Left ventricle myocardium superior (tissue), 1 donor: ENCODE measurements around the gene TKTL2. TPM values are rescaled to one million over a fixed set of nuclear protein-coding genes. Genes with fewer than 3 reads are reported as not detected.

Source experiments
- ATAC-seq: fragments of 200-7000 bp; cut with Tn5 transposase; one replicate; pipeline ENCODE4 v1.9.1; 2020; ENCODE audit warnings: mild to moderate bottlenecking, moderate library complexity
- DNase-seq: peaks from one replicate; pipeline ENCODE4 v3.0.0-alpha.2; 2020
- intact Hi-C: fragments of 100-400 bp; cut with micrococcal nuclease; formaldehyde crosslinking; loops from one replicate; pipeline ENCODE4 v1.11.0; 2022
- long read RNA-seq: library from polyadenylated mRNA; unstranded; transcript quantifications from one replicate; pipeline ENCODE4 v2.0.0, GENCODE V29; 2021
- total RNA-seq: library from RNA; stranded (reverse); fragmentation: NEBNext Ultra II Directional; extraction: Animal tissue kit (Norgen Biotek cat#: 25700); gene quantifications from one replicate; pipeline ENCODE4 v1.2.1, GENCODE V29; 2021
- donor health status: DM: no; HTN: yes; CAD: no; lungs with severe emphysema.

The TKTL2 gene, protein sequence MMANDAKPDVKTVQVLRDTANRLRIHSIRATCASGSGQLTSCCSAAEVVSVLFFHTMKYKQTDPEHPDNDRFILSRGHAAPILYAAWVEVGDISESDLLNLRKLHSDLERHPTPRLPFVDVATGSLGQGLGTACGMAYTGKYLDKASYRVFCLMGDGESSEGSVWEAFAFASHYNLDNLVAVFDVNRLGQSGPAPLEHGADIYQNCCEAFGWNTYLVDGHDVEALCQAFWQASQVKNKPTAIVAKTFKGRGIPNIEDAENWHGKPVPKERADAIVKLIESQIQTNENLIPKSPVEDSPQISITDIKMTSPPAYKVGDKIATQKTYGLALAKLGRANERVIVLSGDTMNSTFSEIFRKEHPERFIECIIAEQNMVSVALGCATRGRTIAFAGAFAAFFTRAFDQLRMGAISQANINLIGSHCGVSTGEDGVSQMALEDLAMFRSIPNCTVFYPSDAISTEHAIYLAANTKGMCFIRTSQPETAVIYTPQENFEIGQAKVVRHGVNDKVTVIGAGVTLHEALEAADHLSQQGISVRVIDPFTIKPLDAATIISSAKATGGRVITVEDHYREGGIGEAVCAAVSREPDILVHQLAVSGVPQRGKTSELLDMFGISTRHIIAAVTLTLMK
- total RNA-seq: not detected
- long read RNA-seq: 0 reads

DNA sequence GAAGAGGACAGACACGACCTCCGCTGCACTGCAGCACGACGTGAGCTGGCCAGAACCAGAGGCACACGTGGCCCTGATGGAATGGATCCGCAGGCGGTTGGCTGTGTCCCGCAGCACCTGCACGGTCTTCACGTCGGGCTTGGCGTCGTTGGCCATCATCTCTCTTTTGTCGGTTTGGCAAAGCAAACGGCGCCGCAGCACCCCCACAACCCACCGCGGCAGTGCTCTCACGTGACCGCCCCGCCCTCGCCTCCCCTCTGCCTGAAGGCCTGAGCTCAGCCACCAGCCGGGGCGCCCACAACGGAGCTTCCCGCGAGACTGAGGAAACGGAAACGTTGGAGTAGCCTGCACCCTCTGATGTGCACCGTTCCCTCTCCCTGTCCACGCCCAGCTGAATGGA, at the start of gene TKTL2:
TKTL2 (minus strand) TSS at position 179 of the 400 bp plus-strand sequence; CDS start at position 159, 20 bp downstream.
- intact Hi-C loops: no loop called here
- ATAC-seq (no peak), DNase-seq (no peak)

DNA sequence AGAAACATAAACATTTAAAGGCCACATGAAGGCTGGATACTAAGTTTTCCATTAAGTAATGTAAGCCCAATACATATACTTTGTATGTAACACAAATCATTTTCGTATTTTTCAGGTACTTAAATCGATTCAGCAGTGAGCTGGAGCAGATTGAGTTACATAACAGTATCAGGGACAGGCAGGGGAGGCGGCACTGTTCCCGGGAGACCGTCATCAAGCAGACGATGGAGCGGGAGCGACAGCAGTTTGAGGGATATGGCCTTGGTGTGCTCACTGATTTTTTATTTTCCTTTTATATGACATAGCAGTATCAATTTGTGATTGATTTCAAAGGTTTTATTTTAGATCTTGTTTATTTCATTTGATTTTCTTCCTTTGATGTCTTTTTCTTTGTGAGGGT, 41.6 kb upstream of the TKTL2 start:
- intact Hi-C loops: no loop called here
- no peak for DNase-seq
- no peak for ATAC-seq

DNA sequence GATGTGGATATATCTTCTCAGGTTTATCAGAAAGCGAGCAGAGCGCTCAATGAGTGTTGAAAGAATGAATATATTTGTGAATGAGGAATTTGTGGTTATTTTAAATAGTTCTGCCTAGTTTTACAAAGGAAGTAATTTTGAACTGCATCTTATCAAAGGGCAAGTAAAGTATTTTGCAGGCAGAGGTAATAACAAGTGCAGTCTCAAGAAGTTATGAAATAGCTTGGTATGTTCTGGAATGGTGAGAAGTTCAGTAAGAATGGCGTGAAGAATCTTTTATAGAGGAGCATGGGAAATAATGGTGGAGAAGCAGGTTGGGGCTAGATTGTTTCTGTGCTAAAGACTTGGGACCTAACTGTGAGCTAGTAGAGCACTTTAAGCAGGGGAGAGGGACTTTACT, 31.8 kb upstream of the TKTL2 start:
- intact Hi-C loops: no loop called here
- DNase-seq (no peak), ATAC-seq (no peak)

DNA sequence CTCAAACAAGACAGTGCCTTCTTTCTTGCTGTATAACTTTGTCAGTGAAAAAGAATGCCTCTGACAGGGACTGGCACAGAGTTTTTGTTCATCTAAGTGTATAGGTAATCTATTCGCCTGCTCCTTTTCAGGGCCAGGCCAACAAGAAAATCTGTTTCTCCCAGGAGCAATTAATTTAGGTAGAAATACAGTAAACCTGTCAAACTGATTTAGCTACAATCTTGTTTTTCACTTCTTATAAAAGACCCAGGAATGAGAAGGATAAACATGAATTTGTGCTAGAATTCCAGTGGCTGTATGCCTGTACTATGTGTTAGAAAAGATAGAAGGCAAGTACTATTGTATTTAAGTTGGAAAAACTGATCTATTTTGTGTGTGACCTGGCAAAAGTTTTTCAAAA, 27.0 kb upstream of the TKTL2 start:
- intact Hi-C loops: no loop called here
- ATAC-seq: no peak
- no peak for DNase-seq

DNA sequence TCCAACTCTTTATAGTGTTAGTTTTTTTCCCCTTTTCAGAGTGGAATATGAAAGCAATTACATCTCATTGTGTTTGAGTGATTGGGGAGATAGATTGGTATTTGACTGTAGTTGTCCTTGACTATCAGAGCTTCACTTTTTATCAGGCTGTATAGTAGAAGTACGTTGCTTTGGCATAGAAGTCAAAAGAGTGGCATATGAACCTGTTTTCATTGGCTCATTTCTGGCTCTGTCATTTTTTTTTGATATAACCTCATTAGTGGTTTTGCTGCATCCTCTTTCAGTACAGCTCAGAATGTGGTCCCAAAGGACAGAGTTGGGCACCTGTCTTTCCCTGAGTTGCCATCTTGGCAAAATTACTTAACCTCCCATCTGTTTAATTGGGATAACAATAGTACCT, 22.3 kb upstream of the TKTL2 start:
- intact Hi-C loops: no loop called here
- DNase-seq (no peak), ATAC-seq (no peak)

DNA sequence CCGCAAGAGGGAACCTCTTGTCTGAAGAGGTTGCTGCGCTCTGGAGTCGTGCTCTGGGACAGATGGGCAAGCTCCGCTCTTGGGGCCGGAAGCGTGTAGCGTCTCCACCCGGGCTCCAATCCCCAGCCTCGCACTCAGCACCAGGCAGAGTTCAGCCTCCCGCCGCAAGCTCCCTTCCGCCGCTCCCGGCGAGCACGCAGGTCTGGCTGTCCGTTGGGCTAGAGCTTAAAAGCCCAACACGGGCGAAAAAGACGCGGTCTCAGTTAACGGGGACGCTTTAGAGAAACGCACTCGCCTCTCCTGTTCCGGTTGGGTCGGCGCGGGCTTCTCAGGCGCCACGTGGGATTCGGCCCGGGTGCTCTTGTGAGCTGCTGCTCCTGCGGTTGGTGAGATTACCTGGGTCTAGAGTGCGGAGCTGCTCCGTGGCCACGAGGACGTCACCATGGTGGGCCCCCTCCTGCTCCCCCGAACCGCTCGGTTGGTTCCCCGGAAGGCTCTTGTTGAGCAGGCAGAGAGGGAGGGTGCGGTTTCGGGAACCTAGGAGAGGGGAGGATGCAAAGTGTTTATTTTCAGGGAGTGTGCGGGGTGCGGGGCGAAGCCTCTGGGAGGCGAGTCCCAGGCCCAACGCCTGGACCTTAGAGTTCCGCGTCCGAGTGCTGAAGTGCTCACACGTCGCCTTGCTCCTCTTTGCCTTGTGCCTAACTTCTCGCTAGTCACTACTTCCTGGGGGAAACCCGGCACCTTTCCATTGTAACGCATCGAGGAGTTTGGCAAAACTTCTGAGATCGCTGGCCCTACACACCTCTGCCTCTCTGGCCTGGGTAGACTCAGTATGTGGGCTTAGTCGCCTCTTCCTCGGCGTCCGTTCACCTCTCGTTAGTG, 21.0 kb upstream of the TKTL2 start, which contains the start of gene TMA16:
TMA16 (plus strand) TSS at position 331 of the 882 bp plus-strand sequence; CDS start at position 443, 112 bp downstream.
- DNase-seq: peak; percentile 86
- intact Hi-C loops: loop anchor here (5.0 kb wide), 1 partner anchor 53 kb away; no protein-coding TSS in a partner anchor
- ATAC-seq: peak; percentile 96

DNA sequence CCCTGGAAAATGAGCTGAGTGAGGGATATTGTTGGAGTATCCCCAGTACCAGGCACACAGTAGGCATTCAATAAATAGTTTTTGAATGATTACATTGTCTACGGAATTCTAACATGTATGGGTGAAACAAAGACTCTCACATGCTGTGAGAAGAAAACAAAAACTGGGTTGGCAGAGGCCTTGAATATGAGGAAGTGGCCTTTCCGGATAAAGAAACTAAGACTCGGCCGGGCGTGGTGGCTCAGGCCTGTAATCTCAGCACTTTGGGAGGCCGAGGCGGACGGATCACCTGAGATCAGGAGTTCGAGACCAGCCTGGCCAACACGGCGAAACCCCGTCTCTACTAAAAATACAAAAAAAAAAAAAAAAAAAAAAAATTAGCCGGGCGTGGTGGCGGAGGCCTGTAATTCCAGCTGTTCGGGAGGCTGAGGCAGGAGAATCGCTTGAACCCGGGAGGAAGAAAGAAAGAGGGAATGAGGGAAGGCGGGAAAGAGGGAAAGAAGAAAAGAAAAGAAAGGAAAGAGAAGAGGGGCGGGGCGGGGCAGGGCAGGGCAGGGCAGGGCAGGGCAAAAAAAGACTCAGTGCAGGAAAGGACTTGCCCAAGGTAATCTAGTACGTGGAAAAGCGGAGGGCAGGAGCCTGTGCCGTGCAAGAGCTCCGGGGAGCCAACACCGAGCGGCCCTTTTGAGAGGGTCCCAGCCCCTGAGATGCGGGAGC, 20.2 kb upstream of the TKTL2 start:
- peak; percentile 47 for DNase-seq
- no peak for ATAC-seq
- intact Hi-C loops: loop anchor here (5.0 kb wide), 1 partner anchor 54 kb away; no protein-coding TSS in a partner anchor

DNA sequence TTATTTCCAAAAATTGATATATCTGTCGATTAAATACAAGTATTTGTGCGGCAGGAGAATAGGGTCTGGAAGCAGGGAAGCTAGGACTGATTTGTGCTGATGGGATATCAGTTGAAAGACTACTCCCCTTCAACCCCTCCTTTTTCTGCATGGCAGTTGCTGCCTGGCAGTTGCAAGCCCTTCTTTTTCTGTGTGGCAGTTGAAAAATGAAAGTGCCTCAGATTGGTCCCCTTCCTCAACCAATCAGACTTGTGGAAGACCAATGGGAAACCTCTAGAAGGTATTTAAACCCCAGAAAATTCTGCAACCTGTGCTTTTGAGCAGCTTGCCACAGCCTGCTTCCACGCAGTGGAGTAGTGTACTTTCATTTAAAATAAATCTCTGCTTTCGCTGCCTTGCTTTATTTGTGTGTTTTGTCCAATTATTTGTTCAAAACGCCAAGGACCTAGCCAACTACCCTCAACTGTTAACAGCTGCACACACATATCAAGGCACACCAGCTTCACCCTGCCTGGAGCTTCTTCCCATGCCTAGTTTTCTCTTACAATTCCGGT, 19.5 kb upstream of the TKTL2 start:
- intact Hi-C loops: loop anchor here (5.0 kb wide), 1 partner anchor 54 kb away; no protein-coding TSS in a partner anchor
- ATAC-seq (no peak), DNase-seq (no peak)

DNA sequence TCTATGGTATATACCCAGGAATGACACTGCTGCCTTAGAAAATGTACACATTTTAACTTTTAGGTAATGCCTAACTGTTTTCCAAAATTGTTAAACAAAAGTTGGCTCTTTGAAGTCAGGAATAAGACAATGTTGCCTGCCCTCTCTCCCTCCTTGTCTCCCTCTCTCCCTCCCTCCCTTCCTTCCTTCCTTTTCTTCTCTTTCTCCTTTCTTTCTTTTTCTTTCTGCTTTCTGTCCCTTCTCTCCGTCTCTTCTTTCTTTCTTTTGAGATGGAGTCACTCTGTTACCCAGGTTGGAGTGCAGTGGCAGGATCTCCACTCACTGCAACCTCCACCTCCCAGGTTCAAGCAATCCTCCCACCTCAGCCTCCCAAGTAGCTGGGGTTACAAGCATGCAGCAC, 16.4 kb upstream of the TKTL2 start:
- intact Hi-C loops: loop anchor here (5.0 kb wide), 1 partner anchor 57 kb away; no protein-coding TSS in a partner anchor
- ATAC-seq (no peak), DNase-seq (no peak)

DNA sequence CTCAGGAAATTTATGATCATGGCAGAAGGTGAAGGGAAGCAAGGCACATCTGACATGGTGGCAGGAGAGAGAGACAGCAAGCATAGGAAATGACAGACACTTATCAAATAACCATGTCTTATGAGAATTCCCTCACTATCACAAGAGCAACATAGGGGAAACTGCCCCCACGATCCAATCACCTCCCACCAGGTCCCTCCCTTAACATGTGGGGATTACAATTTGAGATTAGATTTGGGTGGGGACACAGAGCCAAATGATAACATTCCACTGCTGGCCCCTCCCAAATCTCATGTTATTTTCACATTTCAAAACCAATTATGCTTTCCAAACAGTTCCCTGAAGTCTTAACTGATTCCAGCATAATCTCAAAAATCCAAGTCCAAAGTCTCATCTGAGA, 12.8 kb upstream of the TKTL2 start:
- intact Hi-C loops: no loop called here
- ATAC-seq (no peak), DNase-seq (no peak)

DNA sequence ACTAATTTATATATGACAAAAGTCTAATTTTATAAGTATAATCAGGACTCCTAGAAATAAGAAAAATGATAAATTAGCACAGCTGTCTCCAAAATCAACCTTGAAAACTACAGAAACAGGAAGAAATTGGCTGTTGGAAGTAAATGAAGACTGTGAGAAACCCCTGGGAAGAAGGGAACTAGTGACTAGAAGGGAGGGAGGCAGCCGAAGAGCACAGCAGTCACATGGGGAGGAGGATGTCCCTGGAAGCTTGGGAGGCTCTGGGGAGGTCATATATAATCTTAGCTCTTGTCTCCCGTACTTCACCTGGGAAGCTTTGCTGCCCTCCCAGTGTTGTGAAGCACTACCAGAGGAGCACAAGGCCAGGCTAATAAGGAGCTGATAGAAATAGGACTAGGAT, 12.0 kb upstream of the TKTL2 start:
- intact Hi-C loops: no loop called here
- DNase-seq (no peak), ATAC-seq (no peak)

DNA sequence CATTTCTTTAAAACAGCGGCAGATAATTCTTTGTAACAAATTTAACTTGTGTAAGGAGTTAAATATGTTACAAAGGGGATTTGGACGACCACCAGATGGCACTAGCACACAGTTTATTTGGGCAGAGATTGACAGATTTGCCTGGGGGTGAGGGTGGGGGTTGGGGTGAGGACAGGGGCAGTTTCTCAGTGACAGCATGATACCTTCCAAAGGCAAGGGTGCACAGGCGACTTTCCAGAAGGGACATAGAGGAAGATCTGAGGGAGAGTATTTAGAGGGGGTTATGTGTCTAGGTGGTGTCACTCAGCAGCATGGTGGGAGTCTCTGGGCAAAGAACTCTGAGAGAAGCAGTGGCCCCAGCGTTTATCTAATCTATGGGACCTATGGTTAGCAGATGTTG, 11.4 kb upstream of the TKTL2 start:
- ATAC-seq (peak; percentile 24), DNase-seq (no peak)
- intact Hi-C loops: no loop called here

DNA sequence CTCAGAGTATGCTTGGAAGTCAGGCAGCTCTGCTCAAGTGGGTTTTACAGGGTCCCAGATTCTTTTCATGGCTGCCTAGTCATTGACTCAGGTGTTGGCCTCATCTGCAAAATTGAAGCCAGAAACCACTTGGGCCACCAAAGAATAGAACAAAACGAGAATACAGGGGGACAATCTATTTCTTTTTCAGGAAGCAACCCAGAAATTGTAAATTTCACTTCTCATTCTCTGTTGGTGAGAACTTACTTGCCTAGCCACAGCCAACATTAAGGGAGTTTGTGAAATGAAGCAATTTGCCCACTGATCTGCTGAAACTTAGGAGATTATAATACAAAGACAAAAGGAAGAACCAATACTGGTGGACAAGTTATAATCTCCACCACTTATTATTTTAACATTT, 8.6 kb upstream of the TKTL2 start:
- intact Hi-C loops: no loop called here
- DNase-seq (no peak), ATAC-seq (no peak)

DNA sequence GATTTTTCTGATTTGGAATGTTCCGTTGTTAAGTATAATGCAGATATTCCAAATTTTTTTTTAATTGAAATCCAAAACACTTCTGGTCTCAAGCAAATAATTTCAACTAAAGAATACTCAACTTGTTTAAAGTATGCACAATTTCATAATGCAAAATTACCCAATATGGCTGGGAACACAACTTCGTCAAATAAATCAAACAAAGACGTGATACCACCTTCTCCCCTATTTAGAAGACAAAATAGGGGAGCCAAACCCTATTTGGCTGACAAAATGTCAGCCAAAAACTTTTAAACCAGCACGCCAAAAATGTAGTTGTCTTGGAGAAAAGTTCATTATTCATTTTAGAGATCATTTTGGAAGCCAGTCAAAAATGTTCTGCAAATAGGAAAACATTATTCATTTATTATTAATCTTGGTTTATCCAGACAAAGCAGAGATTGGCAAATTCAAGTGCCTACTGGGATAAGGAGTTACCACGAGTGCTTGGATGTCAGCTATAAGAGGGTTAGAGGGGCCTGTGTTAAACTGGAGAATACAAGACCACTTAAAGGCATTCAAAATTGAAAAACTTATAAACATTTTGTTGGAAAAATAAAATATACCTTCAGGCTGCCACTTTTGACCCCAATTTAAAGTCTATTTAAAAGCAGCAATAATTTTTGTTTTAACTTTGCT, 3.3 kb upstream of the TKTL2 start:
- no peak for ATAC-seq
- intact Hi-C loops: no loop called here

DNA sequence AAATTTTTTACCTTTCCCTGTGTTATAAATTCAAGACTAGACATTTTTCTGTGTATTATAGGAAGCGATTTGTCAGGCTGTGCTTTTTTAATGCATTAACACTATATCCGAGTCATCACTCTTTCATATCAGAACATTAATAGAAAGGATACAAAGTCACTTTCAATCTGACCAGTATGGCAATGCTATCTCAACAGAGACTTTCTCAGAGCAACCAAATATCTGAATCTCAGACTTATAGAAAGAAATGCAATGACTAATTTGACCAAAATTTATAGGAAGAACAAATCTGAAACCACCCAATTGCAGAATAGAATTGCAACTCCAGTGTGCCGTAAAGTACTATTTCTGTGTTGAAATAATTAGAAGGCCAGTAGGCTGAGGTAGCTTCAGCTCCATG, 473 bp upstream of the TKTL2 start:
- intact Hi-C loops: no loop called here
- ATAC-seq: no peak
- no peak for DNase-seq

More for the DNA sequence above, 3.3 kb upstream of the TKTL2 start:
- DNase-seq: no peak

DNA sequence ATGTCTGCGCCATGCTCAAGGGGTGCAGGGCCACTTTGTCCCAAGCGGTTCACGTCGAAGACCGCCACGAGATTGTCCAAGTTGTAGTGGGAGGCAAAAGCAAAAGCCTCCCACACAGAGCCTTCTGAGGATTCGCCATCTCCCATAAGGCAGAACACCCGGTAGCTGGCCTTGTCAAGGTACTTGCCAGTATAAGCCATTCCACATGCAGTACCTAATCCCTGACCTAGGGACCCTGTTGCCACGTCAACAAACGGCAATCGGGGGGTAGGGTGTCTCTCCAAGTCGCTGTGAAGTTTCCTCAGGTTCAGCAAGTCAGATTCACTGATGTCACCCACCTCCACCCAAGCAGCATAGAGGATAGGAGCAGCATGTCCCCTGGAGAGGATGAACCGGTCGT, 424 bp downstream of the TKTL2 start:
- no peak for DNase-seq
- intact Hi-C loops: no loop called here
- ATAC-seq: no peak

DNA sequence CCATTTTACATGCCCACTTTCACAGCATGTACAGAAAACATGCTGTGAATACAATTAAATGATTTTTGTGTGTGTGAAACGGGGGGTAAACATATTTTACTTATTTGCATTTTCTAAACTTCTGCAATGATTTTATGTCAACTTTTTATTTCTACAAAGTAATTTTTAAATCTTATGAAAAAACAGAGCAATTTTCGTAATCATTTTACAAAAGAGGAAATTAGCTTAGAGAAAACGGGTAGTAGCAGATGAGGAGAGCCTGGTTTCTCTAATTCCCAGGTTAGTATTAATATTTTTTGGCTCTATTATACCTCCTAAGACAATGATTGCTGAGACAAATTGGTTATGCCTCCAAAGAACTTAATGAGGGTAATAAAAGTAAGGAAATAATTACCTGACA, 3.2 kb downstream of the TKTL2 start:
- intact Hi-C loops: no loop called here
- no peak for ATAC-seq
- no peak for DNase-seq

DNA sequence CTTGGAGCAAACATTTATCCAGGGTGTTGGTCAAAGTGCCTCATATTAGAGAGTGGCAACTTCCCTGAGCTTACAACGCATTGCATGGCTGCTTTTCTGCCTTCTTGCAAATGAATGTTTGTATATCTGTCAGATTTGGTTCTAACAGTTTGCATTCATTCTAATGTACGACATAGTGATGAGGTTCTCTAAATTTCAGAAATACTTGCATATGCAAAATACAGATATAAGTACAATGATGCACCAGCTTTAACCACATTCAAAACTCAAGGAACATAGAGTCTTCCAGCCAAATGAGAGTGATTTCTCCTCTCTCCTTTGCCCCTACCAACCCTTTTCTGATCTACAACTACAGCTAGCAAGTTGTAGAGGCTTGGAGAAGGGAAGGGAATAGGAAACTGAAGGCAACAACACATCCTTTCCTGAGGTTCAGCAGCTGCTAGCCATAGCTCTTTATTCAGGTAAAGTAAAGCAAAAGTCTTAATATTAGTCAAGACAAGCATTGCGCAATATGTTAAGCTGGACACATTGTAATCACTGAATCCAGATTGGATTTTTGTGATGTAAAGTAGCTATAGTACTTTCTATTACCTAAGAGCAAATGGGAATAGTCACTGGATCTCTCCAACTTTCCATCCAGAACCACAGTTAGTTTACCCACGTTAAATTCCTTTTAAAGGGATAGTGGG, 6.3 kb downstream of the TKTL2 start:
- no peak for DNase-seq
- no peak for ATAC-seq
- intact Hi-C loops: no loop called here
